ENCODE measurements around the gene ADAMTS17. TPM values are rescaled to one million over a fixed set of nuclear protein-coding genes. Genes with fewer than 3 reads are reported as not detected.
"Not testable (repeated sequence)": the region's sequence is repeated elsewhere in the genome, so short reads cannot be mapped to it uniquely, and the experiment has no call there.

Gene ADAMTS17
- polyA plus RNA-seq, 3 donors: 0.11 to 2.6 (median 0.76) TPM

DNA sequence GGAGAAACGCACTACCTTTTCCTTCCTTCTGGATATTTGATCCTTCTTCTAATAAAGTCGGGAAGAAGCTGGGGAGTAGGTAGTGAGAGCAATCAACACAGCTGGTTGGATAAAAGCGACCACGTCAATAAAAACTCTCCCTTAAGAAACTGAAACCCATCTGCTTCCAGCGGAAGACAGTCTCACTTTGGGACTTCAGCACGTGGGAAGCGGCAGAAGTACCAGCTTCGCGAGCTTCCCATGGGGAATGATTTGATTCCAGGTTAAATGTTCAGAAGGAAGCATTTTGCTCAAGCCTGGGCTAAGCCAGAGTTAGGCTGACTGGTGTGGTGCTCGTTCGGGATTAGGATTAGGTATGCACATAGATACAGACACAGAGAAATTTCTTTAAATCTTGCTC lies 346.2 kb downstream of the ADAMTS17 start:
- H3K27ac ChIP-seq (ENCODE audit: low read depth, low read length): no peak overlapping the region
- WGBS, 3 donors: 67 to 83% (median 72%) methylated on average over 11 of the region's 11 CpGs

DNA sequence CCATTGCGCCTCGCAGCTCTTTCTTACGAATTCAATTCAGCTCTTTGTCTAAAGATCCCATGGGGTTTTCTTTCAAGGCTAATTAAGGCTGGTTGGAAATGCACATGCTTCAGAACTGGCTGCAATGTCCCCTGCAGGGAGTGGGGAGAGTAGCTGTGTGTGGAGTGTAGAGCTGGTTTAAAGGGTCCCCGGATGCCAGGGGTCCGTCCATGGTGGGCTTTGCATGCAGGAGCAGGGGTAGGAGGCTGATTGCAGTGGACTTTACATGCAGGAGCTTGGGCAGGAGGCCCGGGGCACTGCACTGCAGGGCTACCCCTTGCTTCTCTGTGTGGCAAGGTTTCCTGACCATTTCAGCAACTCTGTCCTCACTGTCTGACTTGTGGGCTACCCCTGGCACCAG lies 346.9 kb downstream of the ADAMTS17 start:
- H3K27ac ChIP-seq (ENCODE audit: low read depth, low read length): no peak overlapping the region
- WGBS, 3 donors: 69 to 81% (median 71%) methylated on average over 6 of the region's 6 CpGs

DNA sequence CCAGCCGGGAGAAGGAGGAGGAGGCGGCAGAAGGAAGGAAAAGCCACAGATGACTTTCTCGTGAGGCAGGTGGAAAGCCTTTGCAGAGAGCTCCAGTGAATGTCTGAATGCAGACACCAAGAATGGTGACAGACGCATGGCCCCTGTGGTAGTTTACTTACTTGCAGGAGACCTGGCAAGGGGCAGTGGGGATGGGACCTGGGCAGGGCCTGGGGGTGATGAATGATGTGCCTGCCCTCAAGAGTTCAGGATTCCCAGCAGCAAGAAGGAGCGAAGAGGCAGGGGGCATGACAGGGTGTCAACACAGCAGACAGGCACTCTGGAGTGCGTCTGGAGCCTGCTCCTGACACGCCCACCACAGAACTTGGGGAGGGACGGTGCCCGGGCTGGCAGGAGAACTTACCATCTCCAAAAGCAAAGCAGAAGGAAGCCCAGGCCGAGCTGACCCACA lies 348.1 kb downstream of the ADAMTS17 start:
- 79 to 94% (median 86%) methylated on average over 10 of the region's 10 CpGs for WGBS, 3 donors

DNA sequence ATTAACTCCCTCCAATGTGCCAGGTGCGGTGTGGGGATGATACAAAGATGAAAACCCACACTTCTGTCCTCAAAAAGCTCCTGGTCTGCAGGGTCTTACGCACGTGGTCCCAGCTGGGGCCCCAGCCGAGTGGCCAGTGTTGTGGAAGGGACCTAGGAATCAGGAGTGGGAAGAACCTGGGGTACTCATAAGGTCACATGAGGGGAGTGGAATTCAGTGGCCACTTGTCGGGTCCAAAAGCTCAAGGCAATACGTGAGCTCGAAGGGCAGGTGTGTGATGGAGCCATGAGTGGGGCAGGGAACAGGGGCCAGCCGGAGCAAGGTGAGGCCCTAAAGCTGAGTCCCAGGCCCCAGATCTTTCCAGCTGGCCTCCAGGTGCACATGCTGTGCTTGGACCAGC lies 348.5 kb downstream of the ADAMTS17 start:
- no peak overlapping the region for H3K27ac ChIP-seq (ENCODE audit: low read depth, low read length)
- WGBS, 3 donors: 93 to 97% (median 95%) methylated on average over 8 of the region's 8 CpGs

More for the DNA sequence above, 348.1 kb downstream of the ADAMTS17 start:
- H3K27ac ChIP-seq (ENCODE audit: low read depth, low read length): no peak overlapping the region

DNA sequence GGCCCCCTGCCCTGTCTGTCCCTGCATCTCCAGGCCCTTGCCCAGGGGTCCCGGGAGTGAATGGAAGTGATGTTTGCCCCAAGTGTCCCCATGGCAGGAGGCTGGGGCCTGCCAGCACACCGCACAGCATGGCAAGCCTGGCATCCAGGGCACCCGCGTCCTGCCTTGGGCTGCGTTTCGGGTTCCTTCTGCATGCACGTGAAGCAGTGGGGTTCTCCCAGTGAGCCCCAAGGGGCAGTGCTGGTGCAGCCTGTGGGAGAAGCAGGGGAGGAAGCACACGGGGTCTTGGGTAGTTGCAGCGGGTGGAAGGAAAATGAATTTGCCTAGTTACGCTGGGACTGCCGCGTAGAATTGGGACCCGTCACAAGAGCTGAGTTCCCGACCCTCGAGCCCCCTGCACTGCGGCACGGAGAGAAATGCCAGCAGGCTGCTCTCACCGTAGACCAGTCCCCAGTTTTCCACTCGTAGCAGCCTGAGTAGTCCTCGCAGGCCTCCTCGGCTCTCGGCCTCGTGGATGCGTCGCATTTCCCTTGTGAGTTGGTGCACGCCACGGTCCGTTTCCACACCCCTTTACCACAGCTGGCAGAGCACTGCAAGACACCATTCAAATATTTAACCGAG lies 349.1 kb downstream of the ADAMTS17 start:
- 90 to 95% (median 93%) methylated on average over 29 of the region's 29 CpGs for WGBS, 3 donors
- no peak overlapping the region for H3K27ac ChIP-seq (ENCODE audit: low read depth, low read length)

DNA sequence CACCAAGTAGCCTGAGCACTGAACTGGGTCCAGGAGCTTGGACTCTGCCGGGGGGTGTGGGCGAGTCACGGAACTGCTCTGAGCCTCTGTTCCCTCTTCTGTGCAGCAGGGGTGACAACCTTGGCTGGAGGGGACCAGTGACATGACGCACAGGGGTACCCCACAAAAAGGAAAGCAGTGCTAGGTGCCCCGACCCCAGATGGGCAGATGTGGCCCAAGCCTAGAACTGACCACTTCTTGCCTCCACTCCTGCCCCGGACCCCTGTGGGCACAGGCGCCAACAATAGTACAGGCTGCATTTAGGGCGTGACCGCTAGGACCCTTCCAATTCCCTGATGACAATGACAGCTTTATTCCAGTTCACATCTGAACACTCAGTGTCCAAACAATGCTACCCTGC lies 352.7 kb downstream of the ADAMTS17 start:
- WGBS, 3 donors: 80 to 95% (median 95%) methylated on average over 9 of the region's 9 CpGs

DNA sequence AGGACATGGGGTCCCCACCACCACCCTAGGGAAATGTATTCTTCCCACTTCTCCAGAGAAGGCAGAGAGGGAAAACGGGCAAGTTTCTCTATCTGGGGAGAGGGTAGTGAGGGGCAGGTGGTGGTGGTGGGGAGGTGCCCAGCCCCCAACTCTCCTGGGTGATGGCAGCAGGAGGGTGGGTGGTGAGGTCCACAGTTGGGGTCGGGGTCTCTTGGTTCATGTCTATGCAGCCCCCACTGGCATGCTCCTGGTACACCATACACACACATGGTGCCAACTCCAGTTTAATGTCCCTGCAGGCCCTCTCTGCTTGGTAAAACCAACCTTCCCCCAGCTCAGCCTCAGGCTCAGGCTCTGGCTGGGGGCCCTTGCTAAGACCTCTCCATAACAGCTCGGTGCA lies 354.1 kb downstream of the ADAMTS17 start:
- WGBS, 3 donors: 88 to 96% (median 95%) methylated on average over 3 of the region's 3 CpGs
- no peak overlapping the region for H3K27ac ChIP-seq (ENCODE audit: low read depth, low read length)

More for the DNA sequence above, 352.7 kb downstream of the ADAMTS17 start:
- H3K27ac ChIP-seq (ENCODE audit: low read depth, low read length): no peak overlapping the region

DNA sequence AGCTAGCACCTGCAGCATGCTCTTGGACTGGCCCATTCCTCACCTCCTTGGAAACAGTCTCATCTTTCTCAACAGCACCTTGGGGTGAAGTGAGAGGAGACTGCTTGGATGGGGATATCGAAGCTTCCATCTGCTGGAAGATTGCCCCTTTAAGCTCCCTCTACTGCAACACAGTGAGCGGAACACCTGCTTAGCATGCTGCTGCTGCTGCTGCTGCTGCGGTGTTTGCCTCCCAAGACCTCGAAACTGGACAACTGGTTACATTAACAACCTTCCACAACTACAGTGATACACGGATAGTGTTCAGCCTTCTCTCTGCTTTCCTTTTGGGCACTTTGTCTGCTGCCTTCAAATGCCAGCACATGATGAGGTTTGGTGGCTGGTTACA lies 354.7 kb downstream of the ADAMTS17 start:
- WGBS, 3 donors: 77 to 96% (median 94%) methylated on average over 5 of the region's 5 CpGs
- H3K27ac ChIP-seq (ENCODE audit: low read depth, low read length): no peak overlapping the region

DNA sequence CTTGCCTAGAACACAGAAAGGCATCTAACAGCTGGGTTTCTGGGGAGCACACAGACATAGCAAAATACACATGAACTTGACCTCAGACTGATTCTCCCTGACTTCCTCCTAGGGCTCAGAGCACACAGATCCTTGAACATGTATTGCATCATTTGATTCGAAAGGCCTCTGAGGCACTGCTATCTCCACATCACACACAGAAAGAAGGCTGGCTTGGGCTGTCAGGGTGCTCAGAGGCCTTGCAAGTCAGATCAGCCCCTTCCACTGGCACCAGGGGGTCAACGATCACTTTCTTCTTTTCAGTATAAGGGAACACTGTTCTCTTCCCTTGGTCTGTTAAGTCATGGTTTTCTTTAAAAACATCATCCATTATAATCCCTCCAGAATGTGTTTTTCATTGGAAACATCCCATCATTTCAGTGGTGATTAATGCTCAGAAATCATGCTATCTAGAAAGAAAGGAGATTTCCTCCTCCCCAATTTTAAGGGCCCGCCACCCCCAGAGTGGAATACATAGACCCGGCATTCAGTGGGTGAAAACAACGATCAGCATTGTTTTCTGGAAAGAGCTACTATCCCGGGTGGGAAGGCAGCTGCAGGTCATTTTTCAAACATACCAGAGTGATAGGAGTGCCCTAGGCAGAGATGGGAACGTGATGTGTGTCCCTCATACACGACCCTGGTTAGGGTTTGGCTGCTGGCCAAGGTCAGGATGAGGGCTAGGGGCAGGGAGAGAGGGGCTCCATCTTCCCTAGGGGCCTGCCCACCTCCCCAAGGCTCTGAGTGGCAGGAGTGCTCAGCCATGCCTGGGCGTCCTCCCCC lies 355.3 kb downstream of the ADAMTS17 start:
- 55 to 61% (median 59%) methylated on average over 9 of the region's 9 CpGs for WGBS, 3 donors
- H3K27ac ChIP-seq (ENCODE audit: low read depth, low read length): no peak overlapping the region

DNA sequence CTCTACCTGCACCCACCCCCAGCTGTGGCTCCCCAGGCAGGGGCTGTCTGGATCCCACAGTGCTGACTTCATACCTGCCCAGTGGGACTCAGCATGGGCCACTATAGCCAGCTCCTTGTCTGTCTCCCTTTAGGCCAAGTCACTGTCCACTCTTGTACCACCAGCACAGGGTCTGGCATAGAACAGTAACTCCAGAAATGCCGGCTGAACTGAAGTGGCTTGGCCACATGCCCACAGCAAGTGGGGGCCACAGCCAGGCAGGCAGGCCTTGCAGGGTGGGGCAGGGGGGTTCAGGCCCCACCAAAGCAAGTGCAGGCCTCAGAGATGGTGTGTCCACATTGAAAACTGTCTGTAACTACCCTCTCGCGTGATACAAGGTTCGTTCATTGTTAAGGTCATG lies 355.9 kb downstream of the ADAMTS17 start:
- 85 to 92% (median 92%) methylated on average over 4 of the region's 4 CpGs for WGBS, 3 donors
- no peak overlapping the region for H3K27ac ChIP-seq (ENCODE audit: low read depth, low read length)

DNA sequence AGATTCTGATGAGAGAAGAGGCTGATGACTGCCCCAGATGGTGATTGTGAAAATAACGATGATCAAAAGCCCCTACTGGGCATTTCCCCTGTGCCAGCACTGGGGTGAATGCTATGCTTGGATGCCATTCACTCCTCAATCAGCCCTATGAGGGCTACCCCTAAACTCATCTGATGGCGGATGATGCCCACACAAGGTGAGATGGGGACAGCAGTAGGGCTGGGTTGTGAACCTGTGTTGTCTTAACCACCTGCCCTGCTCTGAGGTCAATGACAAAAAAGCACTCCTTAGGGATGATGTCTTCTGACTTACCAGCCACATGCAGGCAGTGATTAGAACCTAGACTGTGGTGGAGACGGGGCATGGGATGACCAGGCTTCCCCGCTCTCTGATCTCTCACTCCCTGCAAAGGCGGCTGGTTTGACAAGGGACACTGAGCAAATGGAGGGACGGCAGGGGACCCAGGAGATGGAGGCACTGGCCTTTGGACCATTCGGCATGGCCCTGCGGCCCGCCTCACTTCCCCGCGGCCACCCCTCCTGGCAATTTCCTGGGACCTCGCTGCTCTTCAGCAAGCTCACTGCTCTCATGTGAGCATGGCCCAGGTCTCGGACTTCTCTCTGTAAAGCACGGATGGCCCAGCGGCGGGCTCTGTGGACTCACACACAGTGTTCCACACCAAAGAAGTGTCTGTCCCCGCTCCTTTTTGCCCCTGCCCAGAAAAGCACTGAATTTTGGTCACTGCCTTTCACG lies 357.1 kb downstream of the ADAMTS17 start:
- 93 to 96% (median 94%) methylated on average over 16 to 18 of the region's 18 CpGs for WGBS, 3 donors
- H3K27ac ChIP-seq (ENCODE audit: low read depth, low read length): no peak overlapping the region

DNA sequence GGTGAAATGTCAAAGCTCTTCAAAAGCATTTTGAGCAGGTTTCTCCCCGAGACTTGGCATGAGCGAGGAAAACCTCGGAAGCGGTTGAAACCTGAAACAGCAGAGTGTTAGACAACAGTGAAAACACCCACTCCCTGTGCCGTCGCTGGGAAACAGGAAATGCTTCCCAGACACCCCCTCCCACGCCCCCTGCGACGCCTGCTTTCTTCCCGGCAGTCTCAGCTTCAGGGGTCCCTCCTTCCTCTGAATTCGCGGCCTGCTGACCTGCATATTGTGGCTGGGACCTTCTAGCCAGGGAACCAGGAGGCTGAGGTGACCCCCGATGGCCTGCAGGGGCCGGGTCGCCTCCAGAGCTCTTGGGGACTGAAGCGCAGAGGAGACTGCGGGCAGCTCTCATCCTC lies 357.9 kb downstream of the ADAMTS17 start:
- H3K27ac ChIP-seq (ENCODE audit: low read depth, low read length): no peak overlapping the region
- 25 to 67% (median 29%) methylated on average over 15 to 17 of the region's 17 CpGs for WGBS, 3 donors

DNA sequence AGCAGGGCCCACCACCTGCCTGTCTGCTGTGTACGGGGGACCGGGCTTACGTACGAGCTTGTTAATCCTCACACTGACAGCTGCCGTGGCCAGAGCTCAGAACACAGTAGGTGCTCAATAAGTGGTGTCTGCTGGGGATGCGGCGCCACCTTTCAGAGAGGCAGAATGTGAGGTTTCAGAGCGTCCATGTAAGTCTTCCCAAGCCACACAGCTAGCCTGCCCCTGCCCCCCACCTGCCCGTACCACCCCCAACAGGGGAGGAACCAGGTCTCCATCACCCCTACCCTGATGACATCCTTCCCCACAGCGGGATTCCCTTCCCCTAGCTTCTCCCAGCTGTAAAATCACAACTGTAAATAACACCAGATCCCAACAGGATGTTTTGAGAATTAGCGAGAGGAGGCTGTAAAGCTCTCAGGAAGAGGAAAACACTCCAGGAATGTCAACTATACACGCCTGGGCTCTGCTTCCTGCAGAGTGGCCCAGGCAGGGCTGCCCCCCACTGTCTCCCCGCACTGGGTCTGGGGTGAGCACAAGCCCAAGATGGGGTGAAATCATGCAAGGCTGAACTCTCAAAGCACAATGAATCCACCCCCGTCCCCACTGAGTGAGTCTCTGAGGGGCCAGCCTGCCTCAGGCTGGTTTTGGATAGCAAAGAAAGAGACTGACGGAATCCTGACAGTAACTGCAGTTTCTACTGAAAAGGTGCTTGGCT lies 358.4 kb downstream of the ADAMTS17 start:
- WGBS, 3 donors: 31 to 73% (median 37%) methylated on average over 15 of the region's 15 CpGs

DNA sequence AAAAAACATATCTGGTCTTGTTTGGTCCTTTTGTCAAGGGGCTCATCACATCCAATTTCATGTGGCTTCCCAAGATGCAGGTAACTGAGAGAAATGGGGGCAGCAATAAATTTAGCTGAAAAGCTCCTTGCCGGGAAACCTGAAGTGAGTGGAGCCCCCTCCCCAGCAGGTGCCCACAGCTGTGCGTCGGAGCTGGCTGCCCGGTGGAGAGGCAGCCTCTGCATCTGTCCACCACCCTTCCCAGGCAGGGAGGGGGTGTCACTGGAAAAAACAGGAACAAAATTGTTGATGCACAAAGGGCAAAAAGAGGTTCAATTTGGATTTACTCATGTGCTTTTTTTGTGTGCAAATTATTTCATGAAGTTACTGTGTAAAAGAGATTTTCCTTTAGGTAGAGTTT lies 359.1 kb downstream of the ADAMTS17 start:
- 55 to 79% (median 61%) methylated on average over 4 of the region's 4 CpGs for WGBS, 3 donors
- H3K27ac ChIP-seq (ENCODE audit: low read depth, low read length): no peak overlapping the region

More for the DNA sequence above, 358.4 kb downstream of the ADAMTS17 start:
- no peak overlapping the region for H3K27ac ChIP-seq (ENCODE audit: low read depth, low read length)

DNA sequence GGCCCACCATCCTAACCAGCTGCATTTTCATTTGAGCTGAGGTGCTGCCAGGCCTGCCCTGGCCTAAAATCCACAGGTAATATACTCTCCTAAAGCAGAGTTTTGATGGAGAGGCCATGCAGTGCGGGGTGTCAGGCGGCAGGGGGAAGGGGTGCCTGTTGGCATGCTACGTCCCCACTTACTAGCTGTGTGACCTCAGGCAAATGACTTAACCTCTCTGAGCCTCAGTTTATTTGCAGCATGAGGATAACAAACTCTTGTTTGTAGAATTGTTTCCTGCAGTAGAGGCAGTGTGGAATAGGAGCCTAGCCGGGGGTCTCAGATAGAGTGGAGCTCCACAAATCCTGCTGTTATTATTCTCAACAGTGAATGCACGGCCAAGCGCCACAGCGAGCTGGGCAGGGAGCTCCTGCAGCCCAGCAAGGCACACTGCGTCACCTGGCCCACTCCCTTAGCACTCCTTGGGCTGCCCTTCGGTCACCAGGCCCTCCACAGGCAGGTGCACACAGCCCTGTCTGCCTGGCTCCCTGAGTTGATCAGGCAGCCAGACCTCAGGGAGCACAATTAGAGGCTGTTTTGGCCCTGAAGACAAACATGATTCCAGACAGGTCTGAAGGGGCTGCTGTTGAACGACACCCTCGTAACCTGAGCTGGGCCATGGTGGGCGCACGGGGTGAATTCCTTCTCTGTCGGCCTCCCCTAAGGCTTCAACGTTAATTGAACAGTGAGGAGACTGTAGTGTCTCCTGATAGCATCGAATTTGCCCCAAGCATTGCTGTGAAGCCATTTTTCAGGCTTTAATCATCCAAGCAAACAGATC lies 359.7 kb downstream of the ADAMTS17 start:
- 84 to 93% (median 87%) methylated on average over 16 of the region's 16 CpGs for WGBS, 3 donors
- no peak overlapping the region for H3K27ac ChIP-seq (ENCODE audit: low read depth, low read length)

DNA sequence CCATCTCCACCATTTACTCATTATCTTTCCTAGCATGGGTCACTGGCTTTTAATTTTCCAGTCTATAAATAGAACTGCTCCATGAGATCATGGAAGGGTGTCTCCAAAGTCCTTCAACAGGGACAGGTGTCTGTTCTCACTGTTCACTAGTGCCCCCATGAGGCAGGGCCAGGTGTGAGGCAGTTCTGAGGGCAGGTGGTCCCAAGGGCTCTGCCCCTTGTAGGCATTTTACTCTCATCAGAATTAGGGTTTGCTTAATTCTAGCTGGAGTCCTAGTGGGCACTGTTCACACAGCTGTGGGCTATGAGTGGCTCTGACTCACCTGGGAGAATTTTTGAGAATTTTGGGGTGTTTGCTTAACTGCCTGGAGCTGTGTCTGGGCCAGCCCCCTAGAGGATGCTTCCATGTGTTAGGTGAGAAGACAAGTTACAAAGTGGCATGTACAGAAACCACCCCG lies 360.6 kb downstream of the ADAMTS17 start:
- WGBS, 3 donors: 77 to 92% (median 87%) methylated on average over 1 of the region's 1 CpG
- no peak overlapping the region for H3K27ac ChIP-seq (ENCODE audit: low read depth, low read length)

DNA sequence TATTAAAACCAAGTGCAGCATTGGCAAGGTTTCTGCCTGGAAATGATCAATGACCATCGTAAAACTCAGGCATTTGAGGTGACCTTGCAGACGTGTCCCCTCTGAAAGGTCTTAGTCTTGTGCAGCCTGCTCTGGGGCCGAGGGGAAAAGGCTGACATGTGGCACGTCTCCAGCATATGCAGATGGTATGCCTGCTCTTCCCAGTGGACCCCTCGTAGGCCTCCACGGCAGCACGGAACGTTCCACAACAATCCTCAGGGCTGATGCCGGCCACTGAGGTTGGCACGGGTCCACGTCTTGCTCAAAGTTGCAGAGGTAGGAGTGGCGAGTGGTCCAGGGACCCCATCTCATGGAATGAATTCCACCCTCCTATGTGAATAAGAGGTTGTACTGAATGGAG lies 361.0 kb downstream of the ADAMTS17 start:
- H3K27ac ChIP-seq (ENCODE audit: low read depth, low read length): no peak overlapping the region
- WGBS, 3 donors: 52 to 77% (median 66%) methylated on average over 12 of the region's 12 CpGs

DNA sequence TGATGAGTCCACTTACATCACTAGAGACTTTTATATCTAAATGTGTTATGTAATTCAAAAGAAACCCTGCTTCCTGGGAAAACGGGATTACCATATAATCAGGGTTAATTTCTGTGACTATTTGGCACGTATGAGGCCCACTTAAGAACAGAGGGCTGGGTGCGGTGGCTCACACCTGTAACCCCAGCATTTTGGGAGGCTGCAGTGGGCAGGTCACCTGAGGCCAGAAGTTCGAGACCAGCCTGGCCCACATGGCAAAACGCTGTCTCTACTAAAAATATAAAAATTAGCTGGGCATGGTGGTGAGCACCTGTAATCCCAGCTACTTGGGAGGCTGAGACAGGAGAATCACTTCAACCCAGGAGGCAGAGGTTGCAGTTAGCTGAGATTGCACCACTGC lies 361.9 kb downstream of the ADAMTS17 start:
- 91 to 95% (median 94%) methylated on average over 5 of the region's 5 CpGs for WGBS, 3 donors
- H3K27ac ChIP-seq (ENCODE audit: low read depth, low read length): not testable (repeated sequence)
